ENCODE results near the gene GRB2.

The GRB2 gene

DNA sequence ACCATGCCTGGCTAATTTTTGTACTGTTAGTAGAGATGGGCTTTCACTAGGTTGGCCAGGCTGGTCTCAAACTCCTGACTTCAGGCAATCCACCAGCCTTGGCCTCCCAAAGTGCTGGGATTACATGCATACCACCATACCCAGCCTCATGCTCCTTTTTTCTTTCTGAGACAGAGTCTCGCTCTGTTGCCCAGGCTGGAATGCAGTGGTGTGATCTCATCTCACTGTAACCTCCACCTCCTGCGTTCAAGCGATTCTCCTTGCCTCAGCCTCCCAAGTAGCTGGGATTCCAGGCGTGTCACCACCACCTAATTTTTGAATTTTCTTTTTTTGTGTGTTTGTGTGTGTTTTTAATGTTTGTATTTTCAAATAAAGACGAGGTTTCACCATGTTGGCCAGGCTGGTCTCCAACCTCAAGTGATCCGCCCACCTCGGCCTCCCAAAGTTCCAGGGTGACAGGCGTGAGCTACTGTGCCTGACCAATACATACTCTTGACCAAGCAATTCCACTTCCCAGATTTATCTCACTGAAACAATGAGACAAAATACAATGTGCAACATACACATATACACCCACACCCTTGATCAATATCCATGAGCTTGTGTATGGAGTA lies 5.0 kb downstream of the GRB2 start:
- H3K27me3 ChIP-seq (ENCODE audit: control insufficient read depth, insufficient read depth, low read length, poor library complexity, severe bottlenecking) = no peaks in the 10 kb centered on the region
- 94 to 99% methylated on average over 8 of the region's 8 CpGs for WGBS, 2 experiments
- H3K4me1 ChIP-seq (ENCODE audit: control insufficient read depth, insufficient read depth, low read length) = no peaks in the 10 kb centered on the region
- H3K4me3 ChIP-seq (ENCODE audit: insufficient read depth, low read depth, low read length) = no peak overlapping the region
- peaks cover 4% of the 10 kb centered on the region for H3K36me3 ChIP-seq (ENCODE audit: control insufficient read depth, insufficient read depth, low read length)
- H3K9me3 ChIP-seq (ENCODE audit: control insufficient read depth, low read length) = no peaks in the 10 kb centered on the region
- H3K27ac ChIP-seq (ENCODE audit: insufficient read depth, low read depth, low read length, poor library complexity, severe bottlenecking) = no peak overlapping the region

DNA sequence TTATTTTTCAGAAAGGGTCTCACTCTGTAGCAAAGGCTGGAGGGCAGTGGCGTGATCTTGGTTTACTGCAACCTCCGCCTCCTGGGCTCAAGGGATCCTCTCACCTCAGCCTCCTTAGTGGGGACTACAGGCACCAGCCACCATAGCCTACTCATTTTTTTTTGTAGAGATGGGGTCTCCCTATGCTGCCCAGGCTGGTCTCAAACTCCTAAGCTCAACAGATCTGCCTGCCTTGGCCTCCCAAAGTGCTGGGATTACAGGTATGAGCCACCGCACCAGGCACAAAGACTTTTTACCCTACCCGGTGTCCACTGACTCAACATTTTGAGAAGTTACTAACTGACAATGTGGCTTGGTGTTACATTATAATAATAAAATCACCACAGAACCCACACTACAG lies 7.2 kb downstream of the GRB2 start:
- H3K9me3 ChIP-seq (ENCODE audit: control insufficient read depth, low read length) = no peaks in the 10 kb centered on the region
- H3K27ac ChIP-seq (ENCODE audit: insufficient read depth, low read depth, low read length, poor library complexity, severe bottlenecking) = no peak overlapping the region
- H3K4me3 ChIP-seq (ENCODE audit: insufficient read depth, low read depth, low read length) = no peak overlapping the region
- peaks cover 4% of the 10 kb centered on the region for H3K36me3 ChIP-seq (ENCODE audit: control insufficient read depth, insufficient read depth, low read length)
- 93 to 97% methylated on average over 4 of the region's 4 CpGs for WGBS, 2 experiments
- peaks cover 5% of the 10 kb centered on the region for H3K4me1 ChIP-seq (ENCODE audit: control insufficient read depth, insufficient read depth, low read length)
- H3K27me3 ChIP-seq (ENCODE audit: control insufficient read depth, insufficient read depth, low read length, poor library complexity, severe bottlenecking) = no peaks in the 10 kb centered on the region

DNA sequence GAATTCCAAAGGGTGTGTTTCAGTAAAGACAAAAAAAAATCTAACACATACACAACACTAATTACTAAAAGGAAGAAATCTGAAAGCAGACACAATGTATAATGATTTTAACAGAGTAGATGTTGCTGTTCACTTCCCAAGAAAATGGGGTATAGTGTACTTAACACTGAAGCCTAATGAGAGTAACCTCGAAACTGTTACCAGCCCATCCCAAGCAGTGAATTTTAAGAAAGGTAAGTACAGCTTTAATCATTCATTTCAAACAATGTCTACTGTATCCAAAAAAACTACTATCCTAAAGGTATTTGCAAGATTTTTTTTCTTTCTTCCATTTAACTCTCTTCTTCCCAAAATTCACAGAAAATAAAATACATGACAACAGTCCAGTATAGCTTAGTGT lies 8.3 kb downstream of the GRB2 start:
- Histone ChIP-seq H3K9me3 (ENCODE audit: control insufficient read depth, low read length) (no peaks in the 10 kb centered on the region), H3K27me3 (ENCODE audit: control insufficient read depth, insufficient read depth, low read length, poor library complexity, severe bottlenecking) (no peaks in the 10 kb centered on the region), H3K36me3 (ENCODE audit: control insufficient read depth, insufficient read depth, low read length) (peaks cover 4% of the 10 kb centered on the region), H3K27ac (ENCODE audit: insufficient read depth, low read depth, low read length, poor library complexity, severe bottlenecking) (no peak overlapping the region), H3K4me3 (ENCODE audit: insufficient read depth, low read depth, low read length) (no peak overlapping the region), H3K4me1 (ENCODE audit: control insufficient read depth, insufficient read depth, low read length) (peaks cover 5% of the 10 kb centered on the region)
- 96 to 100% methylated on average over 1 of the region's 1 CpG for WGBS, 2 experiments

DNA sequence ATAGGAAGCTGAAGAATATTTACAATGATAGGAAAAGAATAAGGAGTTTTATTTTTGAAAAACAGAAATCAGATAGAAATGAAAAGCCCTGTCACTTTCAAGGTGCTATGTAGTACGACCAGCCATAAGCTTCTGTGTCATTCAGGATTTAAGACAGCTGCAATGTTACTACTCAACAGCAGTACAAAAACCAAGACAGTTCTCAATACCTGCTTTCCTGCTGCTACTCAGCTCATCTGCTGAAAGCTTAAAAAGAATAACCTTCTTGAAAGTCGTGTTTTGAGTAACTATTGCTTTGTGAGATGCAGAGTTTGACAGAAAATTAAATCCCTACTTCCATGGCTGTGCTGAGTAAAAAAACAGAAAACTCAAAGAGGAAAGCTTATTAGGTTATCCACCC lies 8.7 kb downstream of the GRB2 start:
- peaks cover 4% of the 10 kb centered on the region for H3K36me3 ChIP-seq (ENCODE audit: control insufficient read depth, insufficient read depth, low read length)
- no peaks in the 10 kb centered on the region for H3K9me3 ChIP-seq (ENCODE audit: control insufficient read depth, low read length)
- H3K27ac ChIP-seq (ENCODE audit: insufficient read depth, low read depth, low read length, poor library complexity, severe bottlenecking) = no peak overlapping the region
- H3K27me3 ChIP-seq (ENCODE audit: control insufficient read depth, insufficient read depth, low read length, poor library complexity, severe bottlenecking) = no peaks in the 10 kb centered on the region
- 84 to 93% methylated on average over 2 of the region's 2 CpGs for WGBS, 2 experiments
- H3K4me3 ChIP-seq (ENCODE audit: insufficient read depth, low read depth, low read length) = no peak overlapping the region
- H3K4me1 ChIP-seq (ENCODE audit: control insufficient read depth, insufficient read depth, low read length) = peaks cover 5% of the 10 kb centered on the region

DNA sequence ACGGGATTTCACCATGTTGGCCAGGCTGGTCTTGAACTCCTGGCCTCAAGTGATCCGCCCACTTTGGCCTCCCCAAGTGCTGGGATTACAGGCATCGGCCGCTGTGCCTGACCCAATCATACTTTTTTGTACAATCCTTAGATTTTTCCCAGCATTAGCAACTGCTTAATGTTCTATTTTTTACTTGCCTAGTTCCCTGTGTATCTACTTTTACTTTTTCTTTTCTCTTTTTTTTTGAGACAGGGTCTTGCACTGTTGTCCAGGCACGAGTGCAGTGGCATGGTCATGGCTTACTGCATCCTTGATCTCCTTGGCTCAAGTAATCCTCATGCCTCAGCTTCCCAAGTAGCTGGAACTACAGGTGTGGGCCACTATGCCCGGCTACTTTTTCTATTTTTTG lies 9.5 kb downstream of the GRB2 start:
- H3K4me1 ChIP-seq (ENCODE audit: control insufficient read depth, insufficient read depth, low read length) = peaks cover 5% of the 10 kb centered on the region
- H3K27me3 ChIP-seq (ENCODE audit: control insufficient read depth, insufficient read depth, low read length, poor library complexity, severe bottlenecking) = no peaks in the 10 kb centered on the region
- H3K9me3 ChIP-seq (ENCODE audit: control insufficient read depth, low read length) = no peaks in the 10 kb centered on the region
- H3K27ac ChIP-seq (ENCODE audit: insufficient read depth, low read depth, low read length, poor library complexity, severe bottlenecking) = no peak overlapping the region
- peaks cover 4% of the 10 kb centered on the region for H3K36me3 ChIP-seq (ENCODE audit: control insufficient read depth, insufficient read depth, low read length)
- no peak overlapping the region for H3K4me3 ChIP-seq (ENCODE audit: insufficient read depth, low read depth, low read length)
- WGBS, 2 experiments = 91 to 95% methylated on average over 6 of the region's 6 CpGs

DNA sequence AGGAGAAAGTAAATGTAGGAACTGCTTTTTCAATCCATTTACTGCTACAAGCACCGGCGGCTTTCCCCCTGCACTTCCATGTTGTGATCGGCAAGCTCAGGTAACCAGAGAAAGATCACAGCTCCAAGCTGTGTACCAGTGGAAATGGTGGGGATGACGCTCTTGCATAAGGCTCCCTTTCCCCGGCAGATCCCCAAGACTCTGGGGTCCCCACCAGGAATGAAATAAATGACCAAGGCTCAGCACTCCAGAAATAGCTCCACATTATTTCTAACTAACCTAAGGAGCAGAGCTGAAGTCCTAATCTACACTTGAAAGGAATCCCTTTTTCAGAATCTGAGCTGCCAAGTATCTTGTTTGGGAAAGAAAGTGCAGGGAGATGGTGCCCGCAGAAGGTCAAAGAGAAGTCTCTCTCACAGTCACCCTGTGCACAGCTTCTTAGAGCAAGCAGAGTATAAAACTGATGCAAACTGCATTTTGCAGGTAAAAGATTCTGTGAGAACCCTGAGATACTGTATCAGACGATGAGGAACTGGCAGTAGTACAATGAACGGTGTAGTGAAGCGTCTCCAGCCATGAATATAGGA lies 11.1 kb downstream of the GRB2 start:
- Histone ChIP-seq H3K27me3 (ENCODE audit: control insufficient read depth, insufficient read depth, low read length, poor library complexity, severe bottlenecking) (no peaks in the 10 kb centered on the region), H3K4me1 (ENCODE audit: control insufficient read depth, insufficient read depth, low read length) (peaks cover 5% of the 10 kb centered on the region), H3K4me3 (ENCODE audit: insufficient read depth, low read depth, low read length) (peak overlapping the region; percentile 75), H3K27ac (ENCODE audit: insufficient read depth, low read depth, low read length, poor library complexity, severe bottlenecking) (peak overlapping the region; percentile 79), H3K9me3 (ENCODE audit: control insufficient read depth, low read length) (no peaks in the 10 kb centered on the region), H3K36me3 (ENCODE audit: control insufficient read depth, insufficient read depth, low read length) (no peaks in the 10 kb centered on the region)
- 9 to 12% methylated on average over 9 of the region's 9 CpGs for WGBS, 2 experiments

DNA sequence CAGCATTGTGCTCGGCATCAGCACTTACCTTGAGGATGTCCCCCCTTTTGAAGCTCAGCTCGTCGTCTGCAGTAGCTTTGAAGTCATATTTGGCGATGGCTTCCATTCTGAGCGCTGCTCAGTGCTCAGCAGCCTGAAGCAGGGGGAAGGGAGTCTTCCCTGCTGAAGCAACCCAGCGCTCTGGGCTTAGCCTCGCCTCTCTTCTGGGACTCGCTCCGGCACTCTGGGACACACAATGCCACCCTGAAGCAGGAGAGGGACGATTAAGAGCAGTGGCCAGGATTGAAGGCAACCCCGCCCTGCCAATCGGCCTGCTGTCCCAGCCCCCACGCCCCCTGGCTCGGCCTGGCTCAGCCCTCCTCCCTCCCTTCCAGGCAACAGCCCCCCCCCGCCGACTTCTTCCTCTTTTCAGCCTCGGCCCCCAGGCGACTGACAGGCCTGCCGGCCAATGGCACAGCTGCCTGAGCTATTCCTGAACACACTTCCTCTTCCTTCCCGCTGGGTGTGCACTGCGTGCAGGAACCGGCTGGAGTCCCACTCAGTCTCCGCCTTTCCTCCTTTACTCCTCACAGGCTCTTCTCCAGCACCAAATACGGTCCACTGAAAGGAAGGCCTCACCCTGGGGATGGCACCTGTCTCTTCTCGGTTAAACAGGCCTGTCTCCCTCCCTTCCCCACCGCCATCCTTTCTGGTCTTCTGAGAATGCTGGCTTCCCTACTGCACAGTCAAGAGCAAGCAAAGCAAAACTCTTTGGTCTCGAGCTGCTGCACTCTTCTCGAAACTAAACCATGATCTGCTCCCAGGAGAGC lies 11.8 kb downstream of the GRB2 start:
- H3K27ac ChIP-seq (ENCODE audit: insufficient read depth, low read depth, low read length, poor library complexity, severe bottlenecking) = peak overlapping the region; percentile 79
- H3K27me3 ChIP-seq (ENCODE audit: control insufficient read depth, insufficient read depth, low read length, poor library complexity, severe bottlenecking) = no peaks in the 10 kb centered on the region
- H3K4me3 ChIP-seq (ENCODE audit: insufficient read depth, low read depth, low read length) = peak overlapping the region; percentile 75
- peaks cover 5% of the 10 kb centered on the region for H3K4me1 ChIP-seq (ENCODE audit: control insufficient read depth, insufficient read depth, low read length)
- no peaks in the 10 kb centered on the region for H3K36me3 ChIP-seq (ENCODE audit: control insufficient read depth, insufficient read depth, low read length)
- WGBS, 2 experiments = 0% methylated on average over 28 of the region's 28 CpGs
- H3K9me3 ChIP-seq (ENCODE audit: control insufficient read depth, low read length) = no peaks in the 10 kb centered on the region

DNA sequence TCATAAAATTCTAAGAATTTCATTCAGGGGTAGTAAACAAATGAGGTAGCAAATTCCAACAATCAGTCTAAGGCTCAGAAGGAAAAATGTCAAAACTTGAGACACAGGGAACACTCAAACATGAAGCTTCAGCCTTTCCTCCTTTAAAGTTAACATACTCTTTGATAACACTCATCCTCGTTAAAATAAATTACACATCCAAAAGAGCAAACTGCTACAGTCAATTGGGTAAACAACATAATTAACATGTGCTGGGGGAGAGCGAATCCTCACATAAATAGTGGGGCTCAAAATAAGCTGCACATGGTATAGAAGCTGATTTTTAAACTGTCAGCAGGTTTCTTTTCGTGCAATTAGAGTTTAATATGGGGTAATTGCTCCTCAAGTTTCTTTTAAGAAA lies 12.9 kb downstream of the GRB2 start:
- no peaks in the 10 kb centered on the region for H3K27me3 ChIP-seq (ENCODE audit: control insufficient read depth, insufficient read depth, low read length, poor library complexity, severe bottlenecking)
- peak overlapping the region; percentile 75 for H3K4me3 ChIP-seq (ENCODE audit: insufficient read depth, low read depth, low read length)
- H3K36me3 ChIP-seq (ENCODE audit: control insufficient read depth, insufficient read depth, low read length) = no peaks in the 10 kb centered on the region
- 62 to 65% methylated on average over 3 of the region's 3 CpGs for WGBS, 2 experiments
- H3K4me1 ChIP-seq (ENCODE audit: control insufficient read depth, insufficient read depth, low read length) = peaks cover 5% of the 10 kb centered on the region
- no peak overlapping the region for H3K27ac ChIP-seq (ENCODE audit: insufficient read depth, low read depth, low read length, poor library complexity, severe bottlenecking)
- H3K9me3 ChIP-seq (ENCODE audit: control insufficient read depth, low read length) = no peaks in the 10 kb centered on the region

DNA sequence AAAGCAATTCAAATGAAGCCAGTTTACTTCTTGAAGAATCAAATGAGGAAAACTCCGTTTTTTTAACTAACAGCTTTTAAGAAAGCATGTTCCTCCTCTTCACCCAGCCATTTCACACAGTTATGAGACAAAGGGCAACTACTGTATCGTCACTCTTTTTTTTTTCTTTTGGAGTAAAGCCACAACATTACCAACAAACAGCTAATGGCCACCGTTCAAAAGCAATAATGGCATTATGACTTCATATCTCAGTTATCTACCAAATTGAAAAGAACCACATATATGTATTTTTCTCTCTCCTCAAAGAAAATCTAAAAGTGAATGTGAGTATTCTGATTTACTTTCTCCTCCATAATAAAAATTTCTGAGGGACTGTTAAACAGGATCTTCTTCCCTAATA lies 14.5 kb downstream of the GRB2 start:
- H3K9me3 ChIP-seq (ENCODE audit: control insufficient read depth, low read length) = no peaks in the 10 kb centered on the region
- no peak overlapping the region for H3K4me3 ChIP-seq (ENCODE audit: insufficient read depth, low read depth, low read length)
- H3K27me3 ChIP-seq (ENCODE audit: control insufficient read depth, insufficient read depth, low read length, poor library complexity, severe bottlenecking) = no peaks in the 10 kb centered on the region
- peaks cover 5% of the 10 kb centered on the region for H3K4me1 ChIP-seq (ENCODE audit: control insufficient read depth, insufficient read depth, low read length)
- WGBS, 2 experiments = 91 to 93% methylated on average over 3 of the region's 3 CpGs
- no peak overlapping the region for H3K27ac ChIP-seq (ENCODE audit: insufficient read depth, low read depth, low read length, poor library complexity, severe bottlenecking)
- H3K36me3 ChIP-seq (ENCODE audit: control insufficient read depth, insufficient read depth, low read length) = no peaks in the 10 kb centered on the region

DNA sequence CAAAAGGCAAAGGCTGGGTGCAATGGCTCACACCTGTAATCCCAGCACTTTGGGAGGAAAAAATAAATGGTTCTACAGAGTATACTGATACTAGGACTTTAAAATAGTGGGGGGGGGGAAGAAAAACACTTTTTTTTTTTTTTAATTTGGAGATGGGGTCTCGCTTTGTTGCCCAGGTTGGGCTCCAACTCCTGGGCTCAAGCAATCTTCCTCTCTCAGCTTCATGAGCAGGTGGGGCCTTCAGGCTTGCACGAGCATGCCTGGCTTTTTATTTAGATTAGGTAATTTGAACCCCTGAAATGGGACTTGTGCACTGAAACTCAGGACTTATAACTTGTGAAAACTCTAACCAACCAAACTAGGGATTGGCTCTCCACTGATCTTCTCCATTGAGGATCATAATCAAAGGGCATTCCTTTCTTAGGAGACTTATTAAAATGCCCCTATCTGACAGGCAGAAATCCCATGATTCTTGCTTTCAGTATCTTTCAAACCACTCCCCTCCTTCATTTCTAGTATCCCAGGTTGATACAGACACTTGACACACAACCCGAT lies 16.9 kb downstream of the GRB2 start:
- Histone ChIP-seq H3K27me3 (ENCODE audit: control insufficient read depth, insufficient read depth, low read length, poor library complexity, severe bottlenecking) (no peaks in the 10 kb centered on the region), H3K4me3 (ENCODE audit: insufficient read depth, low read depth, low read length) (no peak overlapping the region), H3K9me3 (ENCODE audit: control insufficient read depth, low read length) (no peaks in the 10 kb centered on the region), H3K4me1 (ENCODE audit: control insufficient read depth, insufficient read depth, low read length) (no peaks in the 10 kb centered on the region), H3K27ac (ENCODE audit: insufficient read depth, low read depth, low read length, poor library complexity, severe bottlenecking) (no peak overlapping the region), H3K36me3 (ENCODE audit: control insufficient read depth, insufficient read depth, low read length) (no peaks in the 10 kb centered on the region)
- WGBS, 2 experiments = 61 to 62% methylated on average over 3 of the region's 3 CpGs
